ENCODE data around the gene KLHL1. TPM values are rescaled to one million over a fixed set of nuclear protein-coding genes. Genes with fewer than 3 reads are reported as not detected.
A peak's percentile ranks its signal among the peaks of the same experiment; 100 is the strongest.

KLHL1 gene
- polyA plus RNA-seq, 1 of the 3 experiments (the other 2 are of a cell fraction) = not detected

DNA sequence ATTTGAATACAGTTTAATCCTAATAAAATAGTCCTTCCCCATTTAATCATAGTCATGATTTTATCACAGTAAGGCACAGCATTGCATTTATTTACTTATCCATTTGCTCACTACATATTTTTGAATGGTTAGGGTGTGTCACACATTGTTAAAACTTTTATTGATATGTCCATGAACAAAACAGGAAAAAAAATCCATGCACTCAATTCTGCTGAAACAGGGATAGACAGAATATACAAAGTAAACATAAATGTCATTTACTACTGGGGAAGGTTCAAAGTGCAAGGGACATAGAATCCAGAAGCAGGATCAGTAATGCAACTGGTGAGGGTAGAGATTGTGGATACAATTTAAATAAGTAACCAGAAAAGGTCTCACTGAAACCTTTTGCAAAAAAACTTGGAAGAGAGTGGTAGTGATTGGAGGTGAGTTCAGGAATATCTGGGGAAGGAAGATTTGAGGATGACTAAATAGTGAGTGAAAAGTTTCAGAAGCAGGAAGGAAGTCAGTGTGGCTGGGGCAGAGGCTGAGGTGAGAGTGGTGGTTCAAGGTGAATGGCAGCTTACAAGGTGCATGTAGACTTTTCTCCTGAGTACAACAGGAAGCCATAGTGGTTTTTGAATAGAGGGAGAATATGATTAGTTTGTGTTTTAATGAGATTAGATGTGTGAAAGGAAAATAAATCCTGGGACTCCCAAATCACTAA, 387.8 kb downstream of the KLHL1 start:
- DNase-seq = no peak
- Histone ChIP-seq H3K4me1 (ENCODE audit: control insufficient read depth in 1 of 2, insufficient read depth in 2 of 2, low read depth in 1 of 2, low read length in 1 of 2) (no peaks in the 10 kb centered on the region), H3K4me3 (ENCODE audit: low read depth in 2 of 2, low read length in 1 of 2) (no peak overlapping the region), H3K4me2 (no peak overlapping the region), H4K20me1 (ENCODE audit: insufficient read depth) (no peaks in the 10 kb centered on the region), H3F3A (replicated peaks; ENCODE audit: insufficient read depth) (no peaks in the 10 kb centered on the region), H3K36me3 (replicated peaks in 1 of 2; ENCODE audit: control insufficient read depth in 1 of 2, insufficient read depth in 2 of 2, low read length in 1 of 2) (no peaks in the 10 kb centered on the region), H3K27ac (ENCODE audit: low read depth in 2 of 2, low read length in 1 of 2) (no peak overlapping the region), H3K9me3 (no peaks in the 10 kb centered on the region), H2AFZ (ENCODE audit: low read depth) (no peak overlapping the region), H3K79me2 (ENCODE audit: insufficient read depth) (no peaks in the 10 kb centered on the region), H3K9me2 (no peaks in the 10 kb centered on the region), H3K27me3 (ENCODE audit: insufficient read depth) (no peaks in the 10 kb centered on the region), H3K9ac (no peak overlapping the region)
- CTCF ChIA-PET = no interaction called here
- POLR2A ChIA-PET = no interaction called here
- TF ChIP-seq EZH2phosphoT487 (IDR thresholded peaks at IDR 0.05; ENCODE audit: borderline replicate concordance, low read depth) (no peak), POLR2AphosphoS5 (IDR thresholded peaks at IDR 0.05; ENCODE audit: low read depth, low read length) (no peak)

DNA sequence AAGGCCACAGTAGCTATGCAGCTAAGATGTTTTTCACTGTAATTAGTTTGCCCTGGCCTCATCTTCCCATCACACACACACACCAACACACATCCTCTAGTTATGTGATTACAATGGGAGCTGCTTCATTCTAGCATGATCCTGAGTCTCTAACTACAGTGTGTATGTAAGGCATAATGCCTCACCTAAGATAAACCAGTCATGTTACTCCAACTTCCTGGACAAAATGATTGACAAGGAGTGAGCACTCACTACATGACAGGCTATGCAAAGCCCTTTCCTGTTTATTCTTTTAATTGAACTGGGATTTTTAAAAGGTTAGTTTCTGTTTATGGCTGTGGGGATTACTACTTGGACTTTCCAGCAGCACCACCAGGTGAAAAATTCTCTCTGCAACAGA, 401.4 kb downstream of the KLHL1 start:
- Histone ChIP-seq H3K9me3 (no peaks in the 10 kb centered on the region), H3K4me2 (no peak overlapping the region), H3F3A (replicated peaks; ENCODE audit: insufficient read depth) (no peaks in the 10 kb centered on the region), H3K27ac (ENCODE audit: low read depth in 2 of 2, low read length in 1 of 2) (no peak overlapping the region), H3K36me3 (replicated peaks in 1 of 2; ENCODE audit: control insufficient read depth in 1 of 2, insufficient read depth in 2 of 2, low read length in 1 of 2) (no peaks in the 10 kb centered on the region), H3K9me2 (no peaks in the 10 kb centered on the region), H3K4me3 (ENCODE audit: low read depth in 2 of 2, low read length in 1 of 2) (no peak overlapping the region), H3K79me2 (ENCODE audit: insufficient read depth) (no peaks in the 10 kb centered on the region), H3K27me3 (ENCODE audit: insufficient read depth) (no peaks in the 10 kb centered on the region), H3K4me1 (ENCODE audit: control insufficient read depth in 1 of 2, insufficient read depth in 2 of 2, low read depth in 1 of 2, low read length in 1 of 2) (no peaks in the 10 kb centered on the region), H4K20me1 (ENCODE audit: insufficient read depth) (no peaks in the 10 kb centered on the region), H2AFZ (ENCODE audit: low read depth) (no peak overlapping the region), H3K9ac (no peak overlapping the region)
- TF ChIP-seq JUND (IDR thresholded peaks at IDR 0.05) (no peak), CHD2 (IDR thresholded peaks at IDR 0.05; ENCODE audit: low read length, partially characterized antibody) (no peak), ELF1 (IDR thresholded peaks at IDR 0.05) (no peak), NRF1 (IDR thresholded peaks at IDR 0.05; ENCODE audit: low read depth, low read length) (no peak), GABPA (IDR thresholded peaks at IDR 0.05; ENCODE audit: low read depth) (no peak), FOXJ3 (CRISPR knock-in tag; IDR thresholded peaks at IDR 0.05) (no peak)
- TF ChIP-seq, protein P1, sequence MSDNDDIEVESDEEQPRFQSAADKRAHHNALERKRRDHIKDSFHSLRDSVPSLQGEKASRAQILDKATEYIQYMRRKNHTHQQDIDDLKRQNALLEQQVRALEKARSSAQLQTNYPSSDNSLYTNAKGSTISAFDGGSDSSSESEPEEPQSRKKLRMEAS (IDR thresholded peaks at IDR 0.05; ENCODE audit: low read depth) = no peak
- CTCF ChIA-PET = no interaction called here
- POLR2A ChIA-PET = no interaction called here
- no peak for DNase-seq

DNA sequence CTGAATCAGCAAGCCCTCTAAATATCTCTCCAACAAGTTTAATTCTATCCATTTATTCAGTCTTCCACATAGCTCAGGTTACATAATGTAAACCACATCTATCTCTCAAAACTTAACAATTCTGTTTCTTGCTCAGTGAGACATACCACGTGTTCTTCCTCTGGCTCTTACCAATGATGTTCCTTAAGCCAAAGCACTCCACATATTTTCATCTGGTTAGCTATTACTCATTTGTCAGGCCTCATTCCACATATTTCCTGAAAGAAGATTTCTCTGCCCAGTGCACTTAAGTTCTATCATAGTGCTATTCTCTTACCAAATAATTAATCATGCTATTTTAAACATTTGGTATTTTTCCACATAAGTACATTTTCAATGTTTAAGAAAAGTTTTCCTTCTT, 403.9 kb downstream of the KLHL1 start:
- Histone ChIP-seq H3K27me3 (ENCODE audit: insufficient read depth) (no peaks in the 10 kb centered on the region), H3K36me3 (replicated peaks in 1 of 2; ENCODE audit: control insufficient read depth in 1 of 2, insufficient read depth in 2 of 2, low read length in 1 of 2) (no peaks in the 10 kb centered on the region), H3K4me2 (no peak overlapping the region), H3K4me3 (ENCODE audit: low read depth in 2 of 2, low read length in 1 of 2) (no peak overlapping the region), H3K79me2 (ENCODE audit: insufficient read depth) (no peaks in the 10 kb centered on the region), H3K27ac (ENCODE audit: low read depth in 2 of 2, low read length in 1 of 2) (no peak overlapping the region), H3F3A (replicated peaks; ENCODE audit: insufficient read depth) (no peaks in the 10 kb centered on the region), H3K9ac (no peak overlapping the region), H3K9me3 (no peaks in the 10 kb centered on the region), H4K20me1 (ENCODE audit: insufficient read depth) (no peaks in the 10 kb centered on the region), H3K9me2 (no peaks in the 10 kb centered on the region), H3K4me1 (ENCODE audit: control insufficient read depth in 1 of 2, insufficient read depth in 2 of 2, low read depth in 1 of 2, low read length in 1 of 2) (no peaks in the 10 kb centered on the region), H2AFZ (ENCODE audit: low read depth) (no peak overlapping the region)
- no peak for DNase-seq
- ChIA-PET CTCF (no interaction called here), POLR2A (no interaction called here)
- TF ChIP-seq, protein P2, sequence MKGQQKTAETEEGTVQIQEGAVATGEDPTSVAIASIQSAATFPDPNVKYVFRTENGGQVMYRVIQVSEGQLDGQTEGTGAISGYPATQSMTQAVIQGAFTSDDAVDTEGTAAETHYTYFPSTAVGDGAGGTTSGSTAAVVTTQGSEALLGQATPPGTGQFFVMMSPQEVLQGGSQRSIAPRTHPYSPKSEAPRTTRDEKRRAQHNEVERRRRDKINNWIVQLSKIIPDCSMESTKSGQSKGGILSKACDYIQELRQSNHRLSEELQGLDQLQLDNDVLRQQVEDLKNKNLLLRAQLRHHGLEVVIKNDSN (IDR thresholded peaks at IDR 0.05; ENCODE audit: borderline replicate concordance, low read depth) = peak; percentile 44; the same call in 1 of the 2 replicates
- TF ChIP-seq TEAD4 (IDR thresholded peaks at IDR 0.05; ENCODE audit: borderline replicate concordance, insufficient read depth) = no peak
- TF ChIP-seq EP300 (IDR thresholded peaks at IDR 0.05; ENCODE audit: borderline replicate concordance in 1 of 2, low read depth in 1 of 2, low read length in 1 of 2) = no peak
- no peak for TF ChIP-seq GATA2 (CRISPR knock-in tag; IDR thresholded peaks at IDR 0.05)
- peak; percentile 29 for TF ChIP-seq TCF12 (IDR thresholded peaks at IDR 0.05)
- no peak for TF ChIP-seq YY1 (IDR thresholded peaks at IDR 0.05; ENCODE audit: low read depth)
- TF ChIP-seq, protein P3, sequence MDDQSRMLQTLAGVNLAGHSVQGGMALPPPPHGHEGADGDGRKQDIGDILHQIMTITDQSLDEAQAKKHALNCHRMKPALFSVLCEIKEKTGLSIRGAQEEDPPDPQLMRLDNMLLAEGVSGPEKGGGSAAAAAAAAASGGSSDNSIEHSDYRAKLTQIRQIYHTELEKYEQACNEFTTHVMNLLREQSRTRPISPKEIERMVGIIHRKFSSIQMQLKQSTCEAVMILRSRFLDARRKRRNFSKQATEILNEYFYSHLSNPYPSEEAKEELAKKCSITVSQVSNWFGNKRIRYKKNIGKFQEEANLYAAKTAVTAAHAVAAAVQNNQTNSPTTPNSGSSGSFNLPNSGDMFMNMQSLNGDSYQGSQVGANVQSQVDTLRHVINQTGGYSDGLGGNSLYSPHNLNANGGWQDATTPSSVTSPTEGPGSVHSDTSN (IDR thresholded peaks at IDR 0.05) = peak; percentile 47
- no peak for TF ChIP-seq NFIC (IDR thresholded peaks at IDR 0.05; ENCODE audit: borderline replicate concordance)
- WGBS (ENCODE audit: low lambda C conversion rate) = 23% methylated on average over 1 of the region's 1 CpG
